ENCODE results near the gene UVSSA.

The UVSSA gene

DNA sequence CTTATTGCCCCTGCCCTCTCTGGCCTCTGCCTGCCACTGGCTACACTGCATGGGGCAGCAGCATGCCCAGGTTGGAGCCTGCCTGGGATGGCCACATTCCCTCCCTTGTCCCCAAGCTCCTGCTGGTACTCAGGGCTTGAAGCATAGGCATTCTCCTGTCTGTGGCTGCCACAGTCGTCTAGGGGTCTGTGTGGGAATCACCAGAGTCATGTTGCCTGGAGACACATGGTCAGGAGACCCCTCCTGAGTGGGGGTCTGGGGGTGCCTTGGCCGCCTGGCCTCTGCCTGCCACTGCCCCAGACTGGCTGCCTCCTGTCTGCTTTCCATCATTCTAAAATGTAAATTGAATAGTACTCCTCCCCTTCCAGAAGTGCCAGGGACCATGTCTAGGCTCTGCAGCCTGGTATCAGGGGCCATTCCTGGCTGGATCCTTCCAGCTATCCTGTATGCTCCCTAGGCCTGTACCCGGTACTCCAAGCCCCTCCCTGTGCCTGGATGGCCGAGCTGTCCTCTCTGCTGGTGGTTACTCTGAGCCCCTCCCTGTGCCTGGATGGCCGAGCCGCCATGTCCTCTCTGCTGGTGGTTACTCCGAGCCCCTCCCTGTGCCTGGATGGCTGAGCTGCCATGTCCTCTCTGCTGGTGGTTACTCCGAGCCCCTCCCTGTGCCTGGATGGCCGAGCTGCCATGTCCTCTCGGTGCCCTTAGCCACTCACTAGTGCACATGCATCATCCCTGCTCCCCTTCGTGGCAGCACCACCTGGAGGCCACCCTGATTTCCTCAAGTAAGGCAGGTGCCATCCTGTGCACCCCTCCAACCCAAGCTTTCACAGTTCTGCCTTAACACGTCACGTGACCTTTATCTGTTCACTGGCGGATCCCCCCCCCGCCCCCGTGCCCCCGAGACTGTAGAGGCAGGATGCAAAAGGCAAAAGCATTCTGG, 64.7 kb downstream of the UVSSA start:
- TF ChIP-seq FOXP2 (optimal IDR thresholded peaks at IDR 0.05; ENCODE audit: control extremely low read depth, extremely low read length, insufficient read depth): no peak
- no peak for TF ChIP-seq EZH2 (IDR thresholded peaks at IDR 0.05)
- TF ChIP-seq POLR2AphosphoS5 (IDR thresholded peaks at IDR 0.05; ENCODE audit: borderline replicate concordance, low read depth, low read length): no peak
- H3K27ac ChIP-seq: no peak overlapping the region
- no peak overlapping the region for H3K4me3 ChIP-seq
- no peaks in the 10 kb centered on the region for H3K36me3 ChIP-seq (ENCODE audit: insufficient read depth, low read length)
- no peak overlapping the region for H3K9ac ChIP-seq (ENCODE audit: insufficient read length)
- DNase-seq (ENCODE audit: low read depth, low spot score): no peak
- no peaks in the 10 kb centered on the region for H3K9me3 ChIP-seq (ENCODE audit: low read depth, low read length)

DNA sequence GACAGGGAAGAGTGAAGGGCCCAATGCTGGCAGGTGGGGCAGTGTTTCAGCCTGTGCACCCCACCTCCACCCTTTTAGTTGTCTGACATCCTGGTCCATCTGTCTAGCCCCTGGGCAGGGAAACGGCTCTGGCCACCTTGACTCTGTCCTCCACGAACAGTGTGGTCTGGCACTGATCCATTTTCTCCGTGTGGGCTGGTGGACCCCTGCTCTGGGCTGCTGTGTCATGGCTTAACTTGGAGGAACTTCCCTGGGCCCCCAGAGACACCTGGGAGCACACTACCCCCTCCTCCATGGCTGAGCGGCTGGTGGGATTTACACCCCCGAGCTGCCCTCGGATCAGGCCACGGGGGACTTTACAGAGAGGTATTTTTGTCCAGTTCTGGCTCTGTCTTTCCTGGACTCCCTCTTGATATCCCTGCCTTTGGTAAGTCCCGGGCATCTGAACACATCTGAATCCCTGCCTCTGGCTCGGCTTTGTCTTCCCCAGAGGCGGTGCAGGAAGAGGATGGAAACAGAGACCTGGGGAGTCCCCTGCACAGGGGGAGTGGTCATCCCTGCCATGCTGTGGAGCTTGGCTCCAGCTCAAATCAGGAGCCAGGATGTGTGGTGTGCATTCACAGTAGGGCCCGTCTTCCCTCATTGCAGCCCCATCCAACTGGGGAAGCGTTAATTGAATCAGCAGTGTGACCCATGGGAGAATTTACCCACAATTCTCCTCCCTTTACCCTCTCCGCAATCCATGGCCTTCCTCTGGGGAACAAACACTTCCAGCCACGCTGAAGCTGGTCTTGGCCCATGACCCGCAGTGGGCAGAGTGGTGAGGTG, 65.6 kb downstream of the UVSSA start:
- H3K4me3 ChIP-seq: no peak overlapping the region
- H3K36me3 ChIP-seq (ENCODE audit: insufficient read depth, low read length): no peaks in the 10 kb centered on the region
- H3K9me3 ChIP-seq (ENCODE audit: low read depth, low read length): no peaks in the 10 kb centered on the region
- DNase-seq (ENCODE audit: low read depth, low spot score): no peak
- H3K27ac ChIP-seq: no peak overlapping the region
- H3K9ac ChIP-seq (ENCODE audit: insufficient read length): no peak overlapping the region
- no peak for TF ChIP-seq POLR2AphosphoS5 (IDR thresholded peaks at IDR 0.05; ENCODE audit: borderline replicate concordance, low read depth, low read length)
- TF ChIP-seq EZH2 (IDR thresholded peaks at IDR 0.05): no peak
- TF ChIP-seq FOXP2 (optimal IDR thresholded peaks at IDR 0.05; ENCODE audit: control extremely low read depth, extremely low read length, insufficient read depth): no peak

DNA sequence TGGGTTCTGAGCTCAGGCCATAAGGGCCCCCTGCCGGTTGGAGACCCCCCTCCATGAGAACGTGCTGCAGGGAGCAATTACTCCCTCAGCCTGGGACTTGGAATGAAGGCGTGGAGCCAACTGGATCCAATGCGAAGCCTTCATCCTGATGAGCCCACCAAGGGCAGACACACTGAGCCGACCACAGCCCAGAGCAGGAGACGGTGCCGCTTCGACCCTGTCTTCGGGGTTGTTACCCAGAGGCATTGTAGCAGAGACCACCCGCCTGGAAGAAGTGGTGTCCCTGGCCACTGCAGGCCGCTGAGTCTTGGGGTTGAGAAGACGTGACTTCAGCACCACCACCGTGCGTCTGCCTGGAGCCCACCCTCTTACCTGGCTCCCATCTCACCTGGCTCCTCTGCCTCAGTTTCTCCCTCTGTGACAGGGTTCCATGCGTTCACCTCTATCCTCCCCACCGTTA, 66.2 kb downstream of the UVSSA start:
- no peaks in the 10 kb centered on the region for H3K36me3 ChIP-seq (ENCODE audit: insufficient read depth, low read length)
- no peaks in the 10 kb centered on the region for H3K9me3 ChIP-seq (ENCODE audit: low read depth, low read length)
- TF ChIP-seq FOXP2 (optimal IDR thresholded peaks at IDR 0.05; ENCODE audit: control extremely low read depth, extremely low read length, insufficient read depth): no peak
- no peak for TF ChIP-seq POLR2AphosphoS5 (IDR thresholded peaks at IDR 0.05; ENCODE audit: borderline replicate concordance, low read depth, low read length)
- TF ChIP-seq EZH2 (IDR thresholded peaks at IDR 0.05): no peak
- H3K9ac ChIP-seq (ENCODE audit: insufficient read length): no peak overlapping the region
- H3K4me3 ChIP-seq: no peak overlapping the region
- DNase-seq (ENCODE audit: low read depth, low spot score): no peak
- no peak overlapping the region for H3K27ac ChIP-seq

DNA sequence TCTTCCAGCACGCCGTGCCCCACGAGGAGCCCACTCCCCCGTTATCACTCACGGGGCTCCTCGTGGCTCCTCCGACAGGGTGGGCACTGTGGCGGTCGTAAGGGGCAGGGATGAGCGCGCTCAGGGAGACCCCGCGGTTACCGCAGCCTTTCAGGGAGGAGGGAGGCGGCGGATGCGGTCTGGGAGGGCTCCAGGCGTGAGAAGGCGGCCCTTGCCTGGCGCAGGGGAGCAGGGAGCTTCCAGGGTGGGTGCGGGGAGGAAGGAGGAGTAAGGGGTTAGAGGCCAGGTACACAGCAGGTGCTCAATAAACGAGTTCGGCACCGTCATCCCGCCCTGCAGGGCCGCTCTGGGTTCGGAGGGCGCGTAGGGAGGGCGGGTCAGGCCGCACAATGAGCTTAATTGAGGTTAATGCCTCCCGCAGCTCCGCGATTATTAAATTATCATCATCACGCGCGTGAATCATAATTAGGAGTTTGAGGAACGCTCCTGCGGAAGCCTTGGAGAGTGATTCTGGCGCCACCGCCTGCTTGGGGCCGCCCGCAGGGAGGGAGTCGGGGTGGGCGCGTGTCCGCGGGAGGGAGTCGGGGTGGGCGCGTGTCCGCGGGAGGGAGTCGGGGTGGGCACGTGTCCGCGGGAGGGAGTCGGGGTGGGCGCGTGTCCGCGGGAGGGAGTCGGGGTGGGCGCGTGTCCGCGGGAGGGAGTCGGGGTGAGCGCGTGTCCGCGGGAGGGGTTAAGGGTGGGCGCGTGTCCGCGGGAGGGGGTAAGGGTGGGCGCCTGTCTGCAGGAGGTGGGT, 66.9 kb downstream of the UVSSA start:
- H3K4me3 ChIP-seq: no peak overlapping the region
- H3K9me3 ChIP-seq (ENCODE audit: low read depth, low read length): no peaks in the 10 kb centered on the region
- no peak overlapping the region for H3K9ac ChIP-seq (ENCODE audit: insufficient read length)
- DNase-seq (ENCODE audit: low read depth, low spot score): no peak
- no peaks in the 10 kb centered on the region for H3K36me3 ChIP-seq (ENCODE audit: insufficient read depth, low read length)
- no peak for TF ChIP-seq POLR2AphosphoS5 (IDR thresholded peaks at IDR 0.05; ENCODE audit: borderline replicate concordance, low read depth, low read length)
- no peak for TF ChIP-seq EZH2 (IDR thresholded peaks at IDR 0.05)
- no peak for TF ChIP-seq FOXP2 (optimal IDR thresholded peaks at IDR 0.05; ENCODE audit: control extremely low read depth, extremely low read length, insufficient read depth)
- H3K27ac ChIP-seq: no peak overlapping the region

DNA sequence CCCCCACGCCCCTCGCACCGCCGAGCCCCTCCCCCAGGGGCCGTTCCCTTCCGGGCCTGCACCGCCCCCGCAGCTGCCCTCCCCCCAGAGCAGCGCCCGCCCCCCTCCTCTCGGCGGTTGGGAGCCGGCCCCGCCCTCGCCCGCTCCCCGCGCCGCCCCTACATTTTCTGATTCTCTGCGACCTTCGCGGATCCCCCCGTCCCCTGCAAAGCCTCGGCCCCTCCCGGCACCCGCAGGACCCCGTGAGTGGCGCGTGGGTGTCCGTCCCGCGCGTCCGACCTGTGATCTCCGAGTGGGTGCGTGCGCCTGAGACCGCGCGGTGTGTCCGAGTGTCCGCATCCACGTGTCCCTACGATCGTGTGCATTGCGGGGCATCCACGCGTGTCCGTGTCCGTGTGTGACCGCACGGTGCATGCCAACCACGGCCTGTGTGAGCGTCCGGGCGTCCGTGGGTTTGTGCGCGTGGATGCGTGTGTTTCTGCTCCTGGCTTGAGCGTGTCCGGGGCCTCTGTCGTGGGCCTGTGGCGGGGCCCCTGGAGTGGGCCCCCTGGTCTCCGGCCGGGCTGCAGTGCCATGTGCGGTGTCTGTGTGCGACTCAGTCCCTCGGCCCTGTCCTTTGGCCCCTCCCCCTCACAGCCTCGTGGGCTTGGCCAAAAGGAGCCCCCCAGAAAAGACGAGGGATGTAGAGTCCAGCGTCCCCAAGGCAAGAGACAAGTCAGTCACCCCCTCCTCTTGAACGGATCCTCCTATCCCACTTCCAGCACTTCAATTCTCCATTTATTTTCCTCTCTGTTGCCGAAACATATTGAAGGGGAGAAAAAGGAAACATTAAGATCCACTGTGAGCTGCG, 68.0 kb downstream of the UVSSA start:
- no peak for TF ChIP-seq POLR2AphosphoS5 (IDR thresholded peaks at IDR 0.05; ENCODE audit: borderline replicate concordance, low read depth, low read length)
- TF ChIP-seq FOXP2 (optimal IDR thresholded peaks at IDR 0.05; ENCODE audit: control extremely low read depth, extremely low read length, insufficient read depth): no peak
- TF ChIP-seq EZH2 (IDR thresholded peaks at IDR 0.05): no peak
- Histone ChIP-seq H3K27ac (no peak overlapping the region), H3K4me3 (no peak overlapping the region), H3K9ac (ENCODE audit: insufficient read length) (no peak overlapping the region), H3K9me3 (ENCODE audit: low read depth, low read length) (no peaks in the 10 kb centered on the region), H3K36me3 (ENCODE audit: insufficient read depth, low read length) (no peaks in the 10 kb centered on the region)
- DNase-seq (ENCODE audit: low read depth, low spot score): no peak

DNA sequence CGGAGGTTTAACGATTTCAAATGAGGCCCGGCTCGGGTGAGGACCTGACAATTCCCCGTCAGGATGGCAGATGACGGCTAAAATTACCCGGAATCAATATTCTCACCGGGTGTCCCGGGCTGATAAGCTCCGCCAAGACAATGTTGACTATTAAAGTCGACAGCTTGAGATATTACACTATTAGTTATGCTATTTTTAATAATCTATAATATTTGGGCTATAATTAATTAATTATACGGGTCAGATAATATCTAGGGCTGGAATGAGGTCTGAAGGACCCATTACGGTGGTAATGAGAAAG, 68.6 kb downstream of the UVSSA start:
- Histone ChIP-seq H3K9me3 (ENCODE audit: low read depth, low read length) (no peaks in the 10 kb centered on the region), H3K36me3 (ENCODE audit: insufficient read depth, low read length) (no peaks in the 10 kb centered on the region), H3K9ac (ENCODE audit: insufficient read length) (no peak overlapping the region), H3K27ac (no peak overlapping the region), H3K4me3 (no peak overlapping the region)
- no peak for DNase-seq (ENCODE audit: low read depth, low spot score)
- TF ChIP-seq EZH2 (IDR thresholded peaks at IDR 0.05): no peak
- TF ChIP-seq POLR2AphosphoS5 (IDR thresholded peaks at IDR 0.05; ENCODE audit: borderline replicate concordance, low read depth, low read length): no peak
- no peak for TF ChIP-seq FOXP2 (optimal IDR thresholded peaks at IDR 0.05; ENCODE audit: control extremely low read depth, extremely low read length, insufficient read depth)
